NCI-H345 treated with DMSO at 0.1 percent for 48 hours (cell line): ENCODE measurements around the gene TNFRSF13B.
"Not testable (repeated sequence)": the region's sequence is repeated elsewhere in the genome, so short reads cannot be mapped to it uniquely, and the experiment has no call there.

ENCODE experiments used
- DNase-seq: peaks from one replicate; lab custom pipeline; 2025; ENCODE audit not compliant: unreplicated experiment; lab: John Stamatoyannopoulos, UW

Gene TNFRSF13B

GRCh38 chr17:16961792-16962191 lies 10.1 kb downstream of the TNFRSF13B start:
- DNase-seq = no peak

GRCh38 chr17:16961022-16961421 lies 10.9 kb downstream of the TNFRSF13B start:
- not testable (repeated sequence) for DNase-seq

- DNase-seq = not testable (repeated sequence)
These were observed 16.9 kb downstream of the TNFRSF13B start for GRCh38 chr17:16955011-16955410.

GRCh38 chr17:16954521-16954920 lies 17.4 kb downstream of the TNFRSF13B start:
- DNase-seq = no peak

- no peak for DNase-seq
These were observed 18.1 kb downstream of the TNFRSF13B start for GRCh38 chr17:16953841-16954240.

- DNase-seq = no peak
These were observed 18.6 kb downstream of the TNFRSF13B start for GRCh38 chr17:16953347-16953746.

GRCh38 chr17:16952401-16952800 lies 19.5 kb downstream of the TNFRSF13B start:
- no peak for DNase-seq

GRCh38 chr17:16950488-16950887 lies 21.4 kb downstream of the TNFRSF13B start:
- DNase-seq = no peak

- DNase-seq = no peak
These were observed 23.1 kb downstream of the TNFRSF13B start for GRCh38 chr17:16948587-16949376.

- DNase-seq = no peak
These were observed 24.4 kb downstream of the TNFRSF13B start for GRCh38 chr17:16947470-16947869.

GRCh38 chr17:16945663-16946218 lies 26.2 kb downstream of the TNFRSF13B start:
- DNase-seq = no peak

GRCh38 chr17:16945136-16945482 lies 26.8 kb downstream of the TNFRSF13B start:
- no peak for DNase-seq

GRCh38 chr17:16944334-16945135 lies 27.4 kb downstream of the TNFRSF13B start:
- no peak for DNase-seq

- DNase-seq = no peak
These were observed 28.2 kb downstream of the TNFRSF13B start for GRCh38 chr17:16943541-16944333.

- no peak for DNase-seq
These were observed 28.9 kb downstream of the TNFRSF13B start for GRCh38 chr17:16943032-16943352.

- DNase-seq = no peak
These were observed 29.5 kb downstream of the TNFRSF13B start for GRCh38 chr17:16942141-16943031.

GRCh38 chr17:16941072-16942036 lies 30.6 kb downstream of the TNFRSF13B start:
- no peak for DNase-seq

GRCh38 chr17:16940116-16940881 lies 31.6 kb downstream of the TNFRSF13B start:
- DNase-seq = no peak
